Measurements from ENCODE around the gene HIRA. TPM values are rescaled to one million over a fixed set of nuclear protein-coding genes. Genes with fewer than 3 reads are reported as not detected.

The HIRA gene
- total and polyA plus RNA-seq, 4 donors, result 4.1 to 32.5 (median 23.0) TPM

- TF ChIP-seq ZBTB33 (IDR thresholded peaks at IDR 0.05), result no peak
- no peak for TF ChIP-seq EGR1 (IDR thresholded peaks at IDR 0.05; ENCODE audit: low read depth in 2 of 2)
- no peak for TF ChIP-seq ATF3 (IDR thresholded peaks at IDR 0.05)
- TF ChIP-seq HNF4A (conservative IDR thresholded peaks at IDR 0.05), result peak; percentile 71 to 72
Observed at GRCh38 chr22:19430890-19431541, 517 bp downstream of the HIRA start (continued).

GRCh38 chr22:19429950-19430889, 1.3 kb downstream of the HIRA start:
- Histone ChIP-seq H3K27ac (ENCODE audit: low read depth in 1 of 2, low read length in 2 of 2) (peak overlapping the region; percentile 78 to 98), H3K4me1 (ENCODE audit: control insufficient read depth in 4 of 4, insufficient read depth in 4 of 4, low read length in 3 of 4) (peaks cover 0 to 41% (median 30%) of the 10 kb centered on the region in 4 donors), H3K9me3 (ENCODE audit: control insufficient read depth in 4 of 4, low read length in 3 of 4) (no peaks in the 10 kb centered on the region), H3K27me3 (ENCODE audit: control insufficient read depth in 4 of 4, insufficient read depth in 4 of 4, low read length in 3 of 4) (no peaks in the 10 kb centered on the region), H3K9ac (ENCODE audit: low read depth in 1 of 2, low read length in 2 of 2) (peak overlapping the region; percentile 52 to 97), H3K36me3 (ENCODE audit: control insufficient read depth in 4 of 4, insufficient read depth in 3 of 4, low read depth in 1 of 4, low read length in 3 of 4) (peaks cover 0 to 7% (median 6%) of the 10 kb centered on the region in 4 donors), H3K4me3 (ENCODE audit: low read depth in 1 of 3, low read length in 3 of 3) (peak overlapping the region; percentile 36 to 95 (median 81))
- peak; percentile 81 for DNase-seq (ENCODE audit: low spot score)
- 4% methylated on average over 12 of the region's 12 CpGs for WGBS
- no peak for TF ChIP-seq FOXA2 (IDR thresholded peaks at IDR 0.05)
- peak; percentile 69 for TF ChIP-seq TAF1 (conservative IDR thresholded peaks at IDR 0.05)
- peak; percentile 51 for TF ChIP-seq HNF4A (conservative IDR thresholded peaks at IDR 0.05)
- TF ChIP-seq GABPA (IDR thresholded peaks at IDR 0.05 in 1 of 2, conservative IDR thresholded peaks at IDR 0.05 in 1 of 2), result peak in 1 of 2 donors; percentile 57
- no peak for TF ChIP-seq ZBTB33 (IDR thresholded peaks at IDR 0.05)
- TF ChIP-seq SP1 (IDR thresholded peaks at IDR 0.05), result peak; percentile 29
- no peak for TF ChIP-seq MAX (IDR thresholded peaks at IDR 0.05)
- TF ChIP-seq CTCF (IDR thresholded peaks at IDR 0.05; ENCODE audit: low read depth, low read length, missing input control), result no peak
- no peak for TF ChIP-seq NR2F2 (IDR thresholded peaks at IDR 0.05)
- TF ChIP-seq HNF4G (IDR thresholded peaks at IDR 0.05), result no peak
- TF ChIP-seq YY1 (IDR thresholded peaks at IDR 0.05), result no peak
- TF ChIP-seq REST (IDR thresholded peaks at IDR 0.05), result peak; percentile 49
- no peak for TF ChIP-seq ATF3 (IDR thresholded peaks at IDR 0.05)
- peak; percentile 21 to 49 for TF ChIP-seq RXRA (IDR thresholded peaks at IDR 0.05)
- TF ChIP-seq RAD21 (IDR thresholded peaks at IDR 0.05), result peak; percentile 24 to 29
- no peak for TF ChIP-seq JUND (IDR thresholded peaks at IDR 0.05)
- TF ChIP-seq EGR1 (IDR thresholded peaks at IDR 0.05; ENCODE audit: low read depth in 2 of 2), result no peak
- no peak for TF ChIP-seq FOXA1 (IDR thresholded peaks at IDR 0.05)
